HG03108 (cell line): ENCODE results near the gene TMEM223.
A peak's percentile ranks its signal among the peaks of the same experiment; 100 is the strongest.
"Not testable (repeated sequence)": the region's sequence is repeated elsewhere in the genome, so short reads cannot be mapped to it uniquely, and the experiment has no call there.

Experiments
- ATAC-seq: cut with Tn5 transposase; IDR thresholded peaks from one replicate; pipeline ENCODE4 v1.9.1; 2021; ENCODE audit warnings: moderate library complexity; ENCODE audit not compliant: unreplicated experiment

Gene TMEM223

DNA sequence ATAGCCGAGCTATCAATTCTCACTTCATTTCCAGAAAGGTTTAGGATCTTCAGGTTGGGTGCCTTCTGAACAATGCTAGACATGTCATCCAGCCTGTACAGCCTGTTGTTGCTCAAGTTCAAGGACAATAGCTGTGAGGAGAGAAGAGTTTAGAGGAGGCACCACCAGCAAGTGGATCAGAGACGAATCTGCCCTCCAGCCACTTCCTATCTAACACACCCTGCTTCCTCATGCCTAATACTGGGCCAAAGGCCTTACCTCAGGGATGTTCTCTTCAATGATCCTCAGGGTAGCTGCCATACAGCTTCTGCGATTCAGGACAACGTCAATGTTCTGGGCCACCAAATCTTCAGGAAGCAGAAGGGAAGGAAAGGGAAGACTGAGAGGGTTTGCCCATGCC is 9.3 kb upstream of the TMEM223 start:
- ATAC-seq: no peak

DNA sequence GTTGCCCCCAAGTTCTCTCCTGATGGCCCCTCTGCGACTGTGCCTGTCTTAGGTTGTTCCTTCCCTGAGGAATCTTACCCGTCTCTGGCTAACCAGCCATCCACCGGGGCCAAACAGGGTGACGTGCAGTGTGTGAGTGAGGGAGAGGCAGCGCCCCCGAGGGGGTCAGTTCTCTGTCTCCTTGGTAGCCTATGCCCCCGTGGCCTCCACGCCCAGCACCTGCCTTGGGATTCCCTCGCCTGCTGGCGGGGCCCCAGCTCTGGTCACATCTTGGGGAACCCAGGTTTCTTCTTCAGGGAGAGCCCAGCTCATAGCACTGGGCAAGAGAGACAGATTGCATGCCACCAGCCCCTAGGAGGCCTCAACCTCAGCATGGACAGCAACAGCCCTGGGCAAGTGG is 7.7 kb upstream of the TMEM223 start:
- ATAC-seq: no peak

DNA sequence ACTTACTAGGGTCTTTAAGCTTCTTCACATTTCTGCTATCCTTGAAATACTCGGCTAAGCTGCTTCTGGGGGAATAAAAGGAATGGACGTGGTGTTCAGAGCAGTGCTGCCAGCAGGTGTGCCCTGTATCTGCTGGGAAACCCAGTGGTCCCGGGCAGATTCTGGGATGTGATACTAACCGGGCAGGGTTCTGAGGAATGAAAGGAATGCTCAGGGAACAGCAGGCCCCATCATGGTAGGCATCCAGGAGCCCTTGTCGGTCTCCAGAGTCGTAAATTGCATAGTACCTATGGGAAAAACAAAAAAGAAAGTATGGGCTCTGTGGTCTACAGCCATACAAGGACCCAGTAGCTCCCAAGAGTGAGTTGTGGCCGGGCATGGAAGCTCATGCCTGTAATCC is 4.5 kb upstream of the TMEM223 start:
- no peak for ATAC-seq

DNA sequence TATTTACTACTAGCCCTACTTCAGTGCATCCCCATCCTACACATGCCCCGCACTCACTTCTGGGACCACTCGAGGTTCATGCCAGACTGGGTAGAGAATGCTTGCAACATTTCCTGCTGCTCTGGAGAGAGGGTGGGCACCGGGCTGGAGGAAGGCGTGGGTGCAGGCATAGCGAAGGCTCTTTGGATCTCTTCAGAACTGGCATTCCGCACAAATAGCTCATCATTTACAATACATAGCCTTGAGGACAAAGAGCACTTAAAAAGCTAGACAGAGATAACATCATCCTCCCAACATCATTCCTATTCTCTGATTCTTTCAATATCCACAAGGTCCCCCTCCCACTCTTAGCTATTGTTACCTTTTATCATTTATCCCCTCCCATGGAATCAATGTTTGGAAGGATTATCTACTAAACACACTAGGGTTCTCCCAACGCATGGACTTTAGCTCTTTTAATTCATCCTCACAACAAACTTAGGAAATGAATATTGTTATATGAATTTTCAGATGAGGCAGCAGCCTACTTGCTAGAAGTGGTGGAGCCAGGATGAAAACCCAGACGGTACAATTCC is 2.5 kb upstream of the TMEM223 start:
- ATAC-seq: no peak

DNA sequence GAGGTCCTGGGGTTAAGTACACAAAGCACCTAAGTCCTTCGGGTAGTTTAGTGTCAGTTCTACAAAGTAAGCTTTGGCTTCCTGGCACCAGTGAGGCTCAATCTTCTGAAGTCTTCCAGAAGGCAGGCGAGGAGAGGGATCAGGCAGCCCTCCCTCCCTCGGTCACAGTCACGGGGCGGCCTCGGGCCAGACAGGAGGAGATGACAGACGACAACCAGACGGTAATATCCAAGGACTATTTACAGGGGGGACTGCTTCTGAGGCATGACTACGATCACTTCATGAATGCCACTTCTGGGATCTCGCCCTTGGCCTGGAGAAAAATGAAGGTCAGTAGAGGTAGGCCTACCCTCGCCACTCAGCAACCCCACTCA is 383 bp upstream of the TMEM223 start:
- no peak for ATAC-seq

DNA sequence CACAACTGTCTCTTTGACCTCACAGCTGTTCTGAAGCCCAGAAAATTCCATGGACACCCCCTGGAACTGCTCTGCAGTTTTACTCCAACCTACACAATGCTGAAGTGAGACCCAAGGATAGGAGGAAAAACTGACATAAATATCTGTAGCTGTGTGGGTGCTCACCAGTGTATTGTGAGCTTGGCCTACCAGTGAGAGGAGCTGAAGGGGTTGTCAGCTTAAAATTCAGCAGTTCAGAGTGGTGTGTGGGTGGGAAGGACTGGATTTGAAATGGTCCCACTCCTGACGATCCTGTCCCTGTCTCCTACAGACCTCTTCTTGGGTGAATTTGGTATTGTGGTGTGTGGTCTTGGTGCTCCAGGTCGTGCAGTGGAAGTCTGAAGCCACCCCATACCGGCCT is 2.2 kb downstream of the TMEM223 start:
- no peak for ATAC-seq

DNA sequence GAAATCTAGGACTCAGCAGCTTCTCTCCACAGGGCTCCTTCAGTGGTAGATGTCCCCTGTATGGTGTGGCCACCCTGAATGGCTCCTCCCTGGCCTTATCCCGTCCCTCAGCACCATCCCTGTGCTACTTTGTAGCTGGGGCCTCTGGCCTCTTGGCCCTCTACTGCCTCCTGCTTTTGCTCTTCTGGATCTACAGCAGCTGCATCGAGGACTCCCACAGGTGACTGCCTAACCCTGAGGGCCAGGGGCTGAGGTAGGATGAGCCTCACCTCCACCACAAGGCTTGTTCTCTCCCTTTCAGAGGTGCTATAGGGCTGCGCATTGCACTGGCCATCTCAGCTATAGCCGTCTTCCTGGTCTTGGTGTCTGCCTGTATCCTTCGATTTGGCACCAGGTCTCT is 2.8 kb downstream of the TMEM223 start:
- ATAC-seq: no peak

DNA sequence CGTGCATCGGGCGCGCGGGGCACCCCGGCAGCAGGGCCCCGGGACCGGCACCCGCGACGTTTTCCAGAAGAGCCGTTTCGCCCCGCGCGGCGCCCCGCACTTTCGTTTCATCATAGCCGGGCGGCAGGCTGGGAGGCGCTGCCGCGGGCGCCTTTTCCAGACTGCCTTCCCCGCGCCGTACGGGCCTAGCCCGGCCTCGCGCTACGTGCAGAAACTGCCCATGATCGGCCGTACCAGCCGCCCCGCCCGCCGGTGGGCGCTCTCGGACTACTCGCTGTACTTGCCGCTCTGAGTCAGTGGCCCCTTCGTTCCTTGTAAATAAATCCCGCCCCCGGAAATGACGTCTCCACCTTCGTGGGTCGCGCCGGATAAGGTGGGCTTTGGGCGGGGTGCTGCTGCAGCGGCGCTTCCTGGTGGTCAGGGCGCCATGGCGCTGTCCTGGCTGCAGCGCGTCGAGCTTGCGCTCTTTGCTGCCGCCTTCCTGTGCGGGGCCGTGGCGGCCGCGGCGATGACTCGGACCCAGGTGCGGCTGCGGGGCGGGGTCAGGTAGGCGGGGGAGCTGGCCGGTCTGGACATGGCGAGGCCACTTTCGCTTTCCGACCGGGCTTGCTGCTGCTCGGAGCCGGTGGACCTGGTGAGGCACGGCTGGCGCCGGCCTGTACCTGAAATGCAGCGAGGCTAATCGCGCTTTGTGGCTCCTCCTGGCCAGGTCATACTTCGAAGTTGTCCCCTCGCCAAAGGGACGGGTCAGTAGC is 4.6 kb downstream of the TMEM223 start, which contains the start of gene TMEM179B:
TMEM179B (plus strand) TSS at position 398 of the 755 bp plus-strand sequence; CDS start at position 428, 30 bp downstream.
- ATAC-seq: peak; percentile 60

DNA sequence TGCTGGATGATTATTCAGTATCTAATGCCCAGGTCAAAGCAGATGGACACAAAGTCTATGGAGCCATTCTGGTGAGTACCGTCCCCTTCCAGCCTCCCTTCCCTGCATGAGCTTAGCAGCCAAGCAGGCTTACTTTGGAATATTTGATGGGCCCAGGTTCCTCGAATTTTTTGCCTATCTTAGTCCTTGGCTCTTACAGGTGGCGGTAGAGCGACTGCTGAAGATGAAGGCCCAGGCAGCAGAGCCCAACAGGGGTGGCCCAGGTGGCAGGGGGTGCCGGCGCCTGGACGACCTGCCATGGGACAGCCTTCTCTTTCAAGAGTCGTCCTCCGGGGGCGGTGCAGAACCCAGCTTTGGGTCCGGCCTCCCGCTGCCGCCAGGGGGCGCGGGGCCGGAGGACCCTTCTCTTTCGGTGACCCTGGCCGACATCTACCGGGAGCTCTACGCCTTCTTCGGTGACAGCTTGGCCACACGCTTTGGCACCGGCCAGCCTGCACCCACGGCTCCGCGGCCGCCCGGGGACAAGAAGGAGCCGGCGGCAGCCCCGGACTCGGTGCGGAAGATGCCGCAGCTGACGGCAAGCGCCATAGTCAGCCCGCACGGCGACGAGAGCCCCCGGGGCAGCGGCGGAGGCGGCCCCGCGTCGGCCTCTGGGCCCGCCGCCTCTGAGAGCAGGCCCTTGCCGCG is 5.3 kb downstream of the TMEM223 start:
- peak; percentile 50 for ATAC-seq

DNA sequence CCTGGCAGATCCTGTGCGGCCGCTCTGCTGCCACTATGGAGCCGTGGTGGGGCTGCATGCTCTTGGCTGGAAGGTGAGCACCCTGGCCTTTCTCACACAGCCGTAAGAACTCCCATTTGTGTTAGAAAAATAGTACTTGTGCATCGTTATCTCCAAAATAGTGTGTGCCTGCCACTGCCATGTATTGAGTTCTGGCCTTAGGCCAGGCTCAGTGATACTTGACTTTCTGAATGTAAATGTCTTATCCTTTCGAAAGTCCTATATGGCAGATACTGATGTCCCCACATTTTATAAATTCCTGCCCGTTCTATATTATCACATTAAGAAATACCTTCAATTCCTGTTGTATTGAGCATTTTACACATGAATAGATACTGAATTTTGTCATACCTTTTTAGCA is 9.1 kb downstream of the TMEM223 start:
- ATAC-seq: no peak

DNA sequence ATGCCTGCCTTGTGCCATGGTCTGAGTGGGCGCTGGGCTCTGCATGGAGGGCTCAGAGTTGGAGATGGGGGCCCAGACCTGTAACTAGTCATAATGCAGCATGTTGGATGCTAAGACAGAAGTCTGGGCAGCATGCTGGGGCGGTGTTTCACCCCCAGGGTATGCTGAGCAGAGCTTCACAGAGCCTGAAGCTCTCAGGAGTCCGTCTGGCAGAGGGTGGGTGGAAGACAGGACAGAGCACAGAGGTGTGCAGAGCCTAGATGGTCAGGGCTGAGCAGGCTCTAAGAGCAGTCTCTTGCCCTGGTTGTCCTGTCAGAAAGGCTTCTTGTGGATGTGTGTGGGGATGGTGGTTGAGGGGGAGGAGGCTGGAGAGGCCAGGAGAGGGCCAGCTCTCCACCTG is 13.4 kb downstream of the TMEM223 start:
- no peak for ATAC-seq

DNA sequence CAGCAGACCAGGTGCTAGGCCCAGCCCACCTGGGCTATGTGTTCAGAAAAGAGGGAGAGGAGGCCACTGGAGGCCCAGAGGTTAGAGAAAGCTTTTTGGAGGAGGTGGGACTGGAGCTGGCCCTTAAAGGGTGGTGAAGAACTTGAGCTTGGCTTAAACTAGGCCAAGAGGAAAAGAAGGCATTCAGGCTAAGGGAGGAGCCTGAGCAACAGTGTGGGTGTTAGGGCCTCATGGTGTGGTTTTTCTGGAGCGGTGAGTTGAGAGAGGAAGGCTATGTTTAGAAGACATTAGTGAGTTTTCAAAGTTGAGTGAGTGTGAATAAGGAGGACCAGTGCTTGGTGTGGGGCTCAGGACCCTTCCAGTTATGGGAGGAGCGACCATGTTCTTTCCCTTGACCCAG is 14.4 kb downstream of the TMEM223 start:
- ATAC-seq: no peak

DNA sequence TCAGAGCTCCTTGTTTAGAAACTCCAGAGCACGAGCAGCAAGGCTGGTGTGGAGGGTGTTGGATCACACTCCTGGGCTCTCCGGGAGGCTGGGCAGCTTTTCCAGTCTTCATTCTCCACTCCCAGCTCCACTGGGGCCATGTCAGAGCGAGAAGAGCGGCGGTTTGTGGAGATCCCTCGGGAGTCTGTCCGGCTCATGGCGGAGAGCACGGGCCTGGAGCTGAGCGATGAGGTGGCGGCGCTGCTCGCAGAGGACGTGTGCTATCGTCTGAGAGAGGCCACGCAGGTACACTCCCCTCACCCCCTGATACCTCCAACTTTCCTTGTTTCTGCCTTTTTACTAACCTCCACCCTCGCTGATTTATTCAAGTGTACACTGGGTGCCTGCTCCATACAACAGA is 16.2 kb downstream of the TMEM223 start:
- ATAC-seq: no peak

DNA sequence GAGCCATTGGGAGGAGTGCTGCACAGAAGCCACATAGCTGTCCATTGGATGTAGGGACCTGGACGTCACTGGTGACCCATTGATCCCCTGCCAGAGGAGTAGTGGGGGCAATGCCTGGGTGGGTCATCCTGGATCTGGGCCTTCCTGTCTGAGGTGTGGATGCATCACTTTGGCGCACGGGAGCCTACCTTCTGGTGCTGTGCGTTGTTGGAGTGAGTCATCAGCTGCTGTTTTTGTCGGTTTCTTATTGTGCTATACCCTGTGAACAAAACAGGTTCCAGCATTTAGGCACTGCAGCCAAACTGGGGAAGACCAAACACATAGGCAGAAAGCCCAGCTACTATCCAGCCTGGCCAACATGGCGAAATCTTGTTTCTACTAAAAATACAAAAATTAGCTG is 17.4 kb downstream of the TMEM223 start:
- no peak for ATAC-seq

DNA sequence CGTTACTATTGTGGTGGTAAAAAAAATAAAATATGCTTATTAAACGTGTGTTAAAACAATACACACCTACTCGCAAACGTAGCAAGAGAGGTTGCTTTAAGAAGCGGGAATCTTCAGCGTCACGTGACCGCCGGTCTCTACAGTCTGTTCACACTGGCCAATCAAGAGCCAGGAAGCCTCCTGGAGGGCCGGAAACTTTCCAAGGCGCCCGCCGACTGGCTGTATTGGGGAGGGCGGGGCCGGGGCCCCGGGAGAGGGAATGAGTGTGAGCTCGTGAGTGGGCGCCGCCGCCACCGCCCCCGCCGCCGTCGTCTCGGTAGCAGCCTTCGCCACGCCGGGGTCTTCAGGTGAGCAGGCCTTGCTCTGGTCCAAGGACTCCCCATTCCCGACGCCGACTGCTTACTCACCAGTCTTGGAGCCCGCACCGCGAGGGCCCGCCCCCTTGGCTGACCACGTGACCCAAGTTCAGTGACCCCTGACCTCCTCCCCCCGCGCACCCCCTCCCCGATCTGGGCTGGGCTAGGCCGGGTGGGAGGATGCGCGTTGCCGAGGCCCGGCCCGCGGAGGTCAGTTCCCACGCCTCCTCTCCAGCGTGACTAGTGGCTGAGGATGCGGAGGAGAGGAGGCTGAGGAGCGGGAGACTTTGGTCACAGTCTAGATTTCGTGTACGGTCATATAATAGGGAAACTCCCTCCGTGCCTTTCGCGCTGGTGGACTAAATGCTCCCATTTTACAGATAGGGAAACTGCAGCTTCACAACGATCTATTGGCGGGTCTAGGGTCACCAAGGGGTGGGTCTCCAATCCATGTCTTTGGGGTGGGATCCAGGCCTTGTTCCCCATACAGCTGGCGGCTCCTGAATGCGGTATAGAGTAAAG is 20.4 kb downstream of the TMEM223 start, which contains the start of gene TAF6L:
TAF6L (plus strand) TSS at position 253 of the 878 bp plus-strand sequence. CDS start 4,388 bp downstream, outside the sequence.
- peak; percentile 79 for ATAC-seq

DNA sequence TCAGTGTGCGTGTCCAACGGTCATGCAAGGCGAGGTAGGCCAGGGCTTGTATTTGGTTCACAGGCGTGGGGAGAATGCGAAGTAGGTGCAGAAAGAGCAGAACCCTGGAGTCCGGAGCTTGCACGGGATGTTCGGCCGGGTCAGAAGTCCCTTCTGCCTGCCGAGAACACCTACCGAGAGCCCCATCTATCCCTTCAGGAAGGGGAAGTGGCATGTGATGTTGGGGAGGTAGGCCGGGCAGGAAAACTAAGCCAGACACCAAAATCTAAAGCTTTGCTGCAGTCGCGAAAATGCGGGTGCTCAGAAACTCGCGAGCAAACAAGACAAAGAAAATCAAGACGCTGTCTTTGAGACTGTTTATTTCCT is 21.0 kb downstream of the TMEM223 start:
- ATAC-seq: no peak

DNA sequence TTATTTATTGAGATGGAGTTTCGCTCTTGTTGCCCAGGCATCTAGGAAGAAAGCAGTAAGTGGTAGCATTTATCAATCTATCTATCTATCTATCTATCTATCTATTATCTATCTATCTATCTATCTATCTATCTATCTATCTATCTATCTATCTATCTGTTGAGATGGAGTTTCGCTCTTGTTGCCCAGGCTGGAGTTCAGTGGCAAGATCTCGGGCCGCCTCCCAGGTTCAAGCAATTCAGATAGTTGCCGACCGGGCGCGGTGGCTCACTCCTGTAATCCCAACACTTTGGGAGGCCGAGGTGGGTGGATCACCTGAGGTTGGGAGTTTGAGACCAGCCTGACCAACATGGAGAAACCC is 31.0 kb downstream of the TMEM223 start:
- ATAC-seq: not testable (repeated sequence)

DNA sequence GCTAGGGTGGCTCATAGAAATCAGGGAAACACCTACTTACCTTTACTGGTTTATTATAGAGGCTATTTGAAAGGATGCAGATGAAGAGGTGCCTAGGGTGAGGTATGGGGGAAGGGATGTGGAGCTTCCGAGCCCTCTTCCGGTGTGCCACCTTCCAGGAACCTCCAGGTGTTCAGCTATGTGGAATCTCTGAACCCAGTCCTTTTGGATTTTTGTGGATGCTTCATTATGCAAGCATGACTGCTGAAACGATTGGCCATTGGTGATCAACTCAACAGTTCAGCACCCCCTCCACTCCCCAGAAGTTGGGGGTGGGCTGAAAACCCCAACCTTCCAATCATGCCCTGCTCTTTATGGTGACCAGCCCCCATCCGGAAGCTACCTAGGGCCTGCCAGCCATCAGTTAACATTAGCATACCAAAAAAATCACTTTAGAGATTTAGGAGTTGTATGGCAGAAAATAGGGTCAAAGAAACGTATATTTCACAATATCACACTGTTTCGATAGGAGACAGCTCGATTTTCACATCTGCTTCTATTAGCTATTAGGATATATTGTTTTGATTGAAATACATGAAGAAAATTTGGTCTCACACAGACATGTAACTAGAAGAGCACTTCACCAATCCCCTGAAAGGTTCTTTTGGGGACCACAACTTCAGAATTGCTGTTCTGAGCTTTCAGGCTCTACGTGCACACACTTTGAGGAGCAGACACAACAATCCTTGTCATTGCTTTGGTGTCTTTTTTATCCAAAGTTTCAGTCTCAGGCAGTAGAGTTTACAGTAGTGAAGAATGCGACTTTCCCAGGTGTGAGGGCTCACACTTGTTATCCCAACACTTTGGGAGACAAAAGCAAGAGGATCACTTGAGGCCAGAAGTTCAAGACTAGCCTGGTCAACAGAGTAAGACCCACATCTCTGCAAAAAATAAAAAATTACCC is 33.7 kb downstream of the TMEM223 start:
- no peak for ATAC-seq

DNA sequence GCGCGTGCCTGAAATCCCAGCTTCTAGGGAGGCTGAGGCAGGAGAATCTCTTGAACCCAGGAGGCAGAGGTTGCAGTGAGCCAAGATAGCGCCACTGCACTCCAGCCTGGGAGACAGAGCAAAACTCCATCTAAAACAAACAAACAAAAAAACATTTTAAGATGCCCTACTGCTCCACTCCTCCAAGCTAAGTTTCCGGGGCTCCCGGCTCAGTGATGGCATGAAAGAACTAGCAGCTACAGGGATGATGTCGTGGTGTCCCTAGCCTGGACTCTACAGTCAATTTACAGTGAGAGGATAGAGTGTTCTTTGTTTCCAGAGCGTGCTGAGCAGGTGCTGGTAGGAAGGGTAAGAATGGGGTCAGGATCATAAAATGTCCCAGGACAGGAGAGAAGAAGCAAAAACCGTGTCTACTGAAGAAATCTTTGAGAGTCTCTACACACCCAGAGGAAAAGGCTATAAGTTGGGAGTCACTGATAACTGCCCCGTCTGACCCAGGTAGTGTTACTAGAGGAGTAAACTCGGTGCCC is 36.7 kb downstream of the TMEM223 start:
- no peak for ATAC-seq
